B cell (primary cell): ENCODE data around the gene RILP. TPM values are rescaled to one million over a fixed set of nuclear protein-coding genes. Genes with fewer than 3 reads are reported as not detected.

Experiments
- ATAC-seq: fragments of 200-7000 bp; cut with Tn5 transposase; one replicate; pipeline ENCODE4 v1.10.0; 2021; ENCODE audit warnings: low read depth, mild to moderate bottlenecking, moderate number of reproducible peaks, moderate library complexity
- CTCF ChIA-PET: fragments of 350-600 bp; sonication (Branson Sonifier 250); formaldehyde crosslinking; loops from one replicate; lab custom pipeline; 2021; ENCODE audit warnings: antibody characterized with exemption, inconsistent platforms; lab: Charles Lee
- POLR2A ChIA-PET: fragments of 350-600 bp; sonication (Branson Sonifier 250); formaldehyde crosslinking; loops from one replicate; lab custom pipeline; 2021; ENCODE audit warnings: antibody characterized with exemption; lab: Charles Lee
- DNase-seq: peaks from one replicate; pipeline ENCODE4 v3.0.0; 2013
- H2AFZ ChIP-seq: 2 replicates; pipeline ENCODE4 v1.6.1; 2012; ENCODE audit warnings: mild to moderate bottlenecking, low read depth, low read length; ENCODE audit not compliant: insufficient read depth, poor library complexity, severe bottlenecking
- H3K27ac ChIP-seq, 2 donors: 1 replicate in 1 of 2; 2 replicates in 1 of 2; pipeline ENCODE4 v1.5.1; 2012 to 2013; ENCODE audit warnings: low read length in 2 of 2, mild to moderate bottlenecking in 2 of 2, moderate library complexity in 1 of 2
- H3K27me3 ChIP-seq, 4 experiments: fragments of 200-600 bp in 1 of 4; sonication (generic) in 1 of 4; replicated peaks in 1 of 4; 1 replicate in 2 of 4; 2 replicates in 2 of 4; pipeline versions ENCODE4 v1.6.1 to v1.7.0; 2013 to 2016; ENCODE audit warnings: low read length in 3 of 4, mild to moderate bottlenecking in 2 of 4, mixed read lengths in 1 of 4, moderate library complexity in 1 of 4; ENCODE audit not compliant: insufficient read depth in 4 of 4, control insufficient read depth in 3 of 4; ENCODE audit errors: control extremely low read depth in 1 of 4
- H3K36me3 ChIP-seq, 2 experiments: replicated peaks in 1 of 2; 1 replicate in 1 of 2; 2 replicates in 1 of 2; pipeline versions ENCODE4 v1.6.1 to v1.7.1; 2013; ENCODE audit warnings: low read length in 1 of 2; ENCODE audit not compliant: insufficient read depth in 2 of 2, control insufficient read depth in 1 of 2; ENCODE audit errors: control extremely low read depth in 1 of 2, extremely low read depth in 1 of 2
- H3K4me1 ChIP-seq, 2 donors: fragments of 200-600 bp in 1 of 2; sonication (generic) in 1 of 2; 1 replicate in 1 of 2; 2 replicates in 1 of 2; pipeline versions ENCODE4 v1.5.1 to v1.6.1; 2013 to 2017; ENCODE audit warnings: low read length in 2 of 2; ENCODE audit not compliant: control insufficient read depth in 2 of 2, insufficient read depth in 2 of 2
- H3K4me2 ChIP-seq: replicated peaks from 2 replicates; pipeline ENCODE3; 2012; ENCODE audit warnings: mild to moderate bottlenecking, low read depth, low read length; ENCODE audit not compliant: poor library complexity, severe bottlenecking
- H3K4me3 ChIP-seq, 5 experiments: fragments of 200-600 bp in 1 of 5; sonication (generic) in 1 of 5; 1 replicate in 3 of 5; 2 replicates in 2 of 5; pipeline versions ENCODE4 v1.5.1 to v1.7.0; 2011 to 2016; ENCODE audit warnings: low read length in 4 of 5, mild to moderate bottlenecking in 4 of 5, low read depth in 2 of 5, control low read depth in 1 of 5, moderate library complexity in 1 of 5; ENCODE audit not compliant: insufficient read depth in 1 of 5; ENCODE audit errors: control extremely low read depth in 1 of 5, extremely low read depth in 1 of 5
- H3K79me2 ChIP-seq: fragments of 200-600 bp; sonication (generic); one replicate; pipeline ENCODE4 v1.6.0; 2016; ENCODE audit warnings: low read length; ENCODE audit not compliant: control insufficient read depth, insufficient read depth
- H3K9ac ChIP-seq: fragments of 200-600 bp; sonication (generic); 2 replicates; pipeline ENCODE4 v1.6.1; 2017; ENCODE audit warnings: mild to moderate bottlenecking, low read length, moderate library complexity
- H3K9me3 ChIP-seq, 3 donors: one replicate each; pipeline versions ENCODE4 v1.6.1 to v1.7.1; 2013; ENCODE audit warnings: low read length in 2 of 3; ENCODE audit not compliant: control insufficient read depth in 2 of 3, insufficient read depth in 1 of 3; ENCODE audit errors: control extremely low read depth in 1 of 3
- H4K20me1 ChIP-seq: 2 replicates; pipeline ENCODE4 v1.6.0; 2012; ENCODE audit warnings: mild to moderate bottlenecking, low read length; ENCODE audit not compliant: insufficient read depth, control insufficient read depth, poor library complexity, severe bottlenecking
- H3K27ac Mint-ChIP-seq: one replicate; pipeline ENCODE4 v1.8.0; 2021; ENCODE audit warnings: mixed read lengths
- H3K27me3 Mint-ChIP-seq: one replicate; pipeline ENCODE4 v1.8.0; 2021; ENCODE audit warnings: mixed read lengths
- H3K4me1 Mint-ChIP-seq: one replicate; pipeline ENCODE4 v1.8.0; 2021; ENCODE audit warnings: mixed read lengths
- H3K4me3 Mint-ChIP-seq: one replicate; pipeline ENCODE4 v1.8.0; 2021; ENCODE audit warnings: mixed read lengths
- H3K9me3 Mint-ChIP-seq: one replicate; pipeline ENCODE4 v1.8.0; 2022; ENCODE audit warnings: mixed read lengths; ENCODE audit not compliant: insufficient read depth
- CTCF ChIP-seq: fragments of 200-600 bp; IDR thresholded peaks from one replicate; pipeline ENCODE4 v1.8.0; 2022; ENCODE audit warnings: antibody characterized with exemption, mild to moderate bottlenecking
- EZH2 ChIP-seq: IDR thresholded peaks from 2 replicates; pipeline ENCODE4 v1.6.1; 2012; ENCODE audit warnings: borderline replicate concordance, low read depth, mild to moderate bottlenecking, moderate library complexity, low read length; ENCODE audit not compliant: insufficient read depth, poor library complexity, severe bottlenecking
- WGBS: methylation state at CpG from one replicate; pipeline ENCODE4 v1.1.5; 2013; ENCODE audit warnings: missing lambda C conversion rate; ENCODE audit not compliant: insufficient coverage; 5-methylcytosine and 5-hydroxymethylcytosine counted together
- intact Hi-C: fragments of 100-400 bp; cut with micrococcal nuclease; formaldehyde crosslinking; loops from one replicate; pipeline ENCODE4 v1.10.0; 2022
- polyA plus RNA-seq: library from polyadenylated mRNA; depleted of rRNA; stranded (reverse); fragments of >200 nt; gene quantifications from 2 replicates; pipeline ENCODE4 v1.2.3, GENCODE V29; 2012
- total RNA-seq, 2 donors: library from RNA; stranded (reverse); fragments of 120-200 nt in 1 of 2; gene quantifications; 1 replicate in 1 of 2; 2 replicates in 1 of 2; pipeline versions ENCODE4 v1.2.3 to v1.2.4, GENCODE V29; 2013 to 2022

Gene RILP
- total and polyA plus RNA-seq, 2 donors (not counting 1 experiment from before 2014, with no cell fraction given), result 1.1 to 7.0 TPM

GRCh38 chr17:1648173-1648962, 1.3 kb downstream of the RILP start:
- Histone ChIP-seq H3K79me2 (no peaks in the 10 kb centered on the region), H3K9me3 (no peaks in the 10 kb centered on the region), H3K4me1 (peaks cover 32 to 41% of the 10 kb centered on the region in 2 donors), H3K27ac (peak overlapping the region in 1 of 2 donors; percentile 37), H3K27me3 (peaks cover 0 to 3% (median 0%) of the 10 kb centered on the region in 4 experiments), H4K20me1 (peaks cover 19% of the 10 kb centered on the region), H3K4me3 (peak overlapping the region; percentile 1 to 64 (median 51)), H2AFZ (peak overlapping the region; percentile 88), H3K4me2 (peak overlapping the region; percentile 98), H3K36me3 (peaks cover 0 to 33% of the 10 kb centered on the region in 2 experiments), H3K9ac (peak overlapping the region; percentile 59)
- H3K9me3 Mint-ChIP-seq, result no peaks in the 10 kb centered on the region
- TF ChIP-seq CTCF (no peak), EZH2 (no peak)
- H3K27ac Mint-ChIP-seq, result peak overlapping the region; percentile 75
- CTCF ChIA-PET, result interaction anchor here (0.6 to 7.8 kb wide), 24 partner anchors 11 to 298 kb away, joined by 3 to 135 read pairs (median 4); partner anchors contain the start of genes INPP5K and SLC43A2
- 8% methylated on average over 53 of the region's 54 CpGs for WGBS
- intact Hi-C loops, result loop anchor here (1.0 to 5.0 kb wide), 4 partner anchors 36 to 391 kb away; partner anchors contain the start of genes INPP5K and PRPF8
- peak; percentile 47 for DNase-seq
- POLR2A ChIA-PET, result interaction anchor here (0.6 to 4.1 kb wide), 13 partner anchors 15 to 86 kb away, joined by 3 to 77 read pairs (median 3); partner anchors contain the start of genes PITPNA and SLC43A2
- peak overlapping the region; percentile 79 for H3K4me3 Mint-ChIP-seq
- no peaks in the 10 kb centered on the region for H3K27me3 Mint-ChIP-seq
- H3K4me1 Mint-ChIP-seq, result peaks cover 33% of the 10 kb centered on the region
- ATAC-seq, result peak; percentile 1
